Lower lobe of right lung (tissue), 2 donors: ENCODE data around the gene FGF14. TPM values are rescaled to one million over a fixed set of nuclear protein-coding genes. Genes with fewer than 3 reads are reported as not detected.

Experiments used
- ATAC-seq, 2 donors: fragments of 200-7000 bp; cut with Tn5 transposase; one replicate each; pipeline ENCODE4 v1.9.1; 2020 to 2022; ENCODE audit warnings: mild to moderate bottlenecking in 2 of 2, moderate library complexity in 2 of 2
- DNase-seq: peaks from one replicate; pipeline ENCODE4 v3.0.0-alpha.2; 2020
- H3K27ac ChIP-seq: fragments of 200-600 bp; one replicate; pipeline ENCODE4 v1.8.0; 2022
- H3K27me3 ChIP-seq: fragments of 200-600 bp; one replicate; pipeline ENCODE4 v1.8.0; 2022; ENCODE audit warnings: low read depth
- H3K36me3 ChIP-seq: fragments of 200-600 bp; one replicate; pipeline ENCODE4 v1.8.0; 2022; ENCODE audit warnings: mild to moderate bottlenecking
- H3K4me1 ChIP-seq: fragments of 200-600 bp; one replicate; pipeline ENCODE4 v1.8.0; 2022
- H3K4me3 ChIP-seq: fragments of 200-600 bp; one replicate; pipeline ENCODE4 v1.8.0; 2022; ENCODE audit warnings: mild to moderate bottlenecking
- H3K9me3 ChIP-seq: fragments of 200-600 bp; one replicate; pipeline ENCODE4 v1.8.0; 2022
- intact Hi-C: fragments of 100-400 bp; cut with DNase I; formaldehyde crosslinking; loops from one replicate; pipeline ENCODE4 v1.11.0; 2022
- total RNA-seq: library from RNA; stranded (reverse); fragmentation: NEBNext Ultra II Directional; extraction: Animal tissue kit (Norgen Biotek cat#: 25700); gene quantifications from one replicate; pipeline ENCODE4 v1.2.1, GENCODE V29; 2021
- TF ChIP-seq, protein P1 (sequence below): fragments of 200-600 bp; IDR thresholded peaks from one replicate; pipeline ENCODE4 v1.8.0; 2022; ENCODE audit warnings: antibody characterized with exemption, mild to moderate bottlenecking
- donor health status: DM: no; HTN: yes; CAD: no; lungs with severe emphysema.

FGF14 gene
- total RNA-seq, 1 donor from 2014 or later: 5.0 TPM

DNA sequence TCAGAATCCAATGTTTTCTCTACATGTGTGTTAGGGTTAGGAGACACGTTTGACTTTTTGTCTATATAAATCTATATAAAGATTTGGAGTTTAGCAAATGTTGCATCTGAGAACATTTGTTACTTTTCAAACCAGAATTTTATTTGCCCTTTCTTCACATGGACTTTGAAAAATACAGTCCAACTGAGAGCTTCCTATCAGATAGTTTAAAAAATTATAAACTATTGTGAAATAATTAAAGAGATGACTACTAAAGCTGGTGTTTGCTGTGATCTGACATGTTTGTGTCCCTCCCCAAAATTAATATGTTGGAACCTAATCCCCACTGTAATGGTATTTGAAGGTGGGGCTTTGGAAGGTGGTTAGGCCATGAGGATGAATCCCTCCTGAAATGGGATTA is 652.3 kb downstream of the FGF14 start:
- no peak for ATAC-seq
- no peaks in the 10 kb centered on the region for H3K27me3 ChIP-seq
- DNase-seq: no peak
- H3K4me3 ChIP-seq: no peak overlapping the region
- H3K4me1 ChIP-seq: no peaks in the 10 kb centered on the region
- H3K27ac ChIP-seq: no peak overlapping the region
- intact Hi-C loops: no loop called here
- no peaks in the 10 kb centered on the region for H3K36me3 ChIP-seq
- H3K9me3 ChIP-seq: no peaks in the 10 kb centered on the region
- TF ChIP-seq, protein P1, sequence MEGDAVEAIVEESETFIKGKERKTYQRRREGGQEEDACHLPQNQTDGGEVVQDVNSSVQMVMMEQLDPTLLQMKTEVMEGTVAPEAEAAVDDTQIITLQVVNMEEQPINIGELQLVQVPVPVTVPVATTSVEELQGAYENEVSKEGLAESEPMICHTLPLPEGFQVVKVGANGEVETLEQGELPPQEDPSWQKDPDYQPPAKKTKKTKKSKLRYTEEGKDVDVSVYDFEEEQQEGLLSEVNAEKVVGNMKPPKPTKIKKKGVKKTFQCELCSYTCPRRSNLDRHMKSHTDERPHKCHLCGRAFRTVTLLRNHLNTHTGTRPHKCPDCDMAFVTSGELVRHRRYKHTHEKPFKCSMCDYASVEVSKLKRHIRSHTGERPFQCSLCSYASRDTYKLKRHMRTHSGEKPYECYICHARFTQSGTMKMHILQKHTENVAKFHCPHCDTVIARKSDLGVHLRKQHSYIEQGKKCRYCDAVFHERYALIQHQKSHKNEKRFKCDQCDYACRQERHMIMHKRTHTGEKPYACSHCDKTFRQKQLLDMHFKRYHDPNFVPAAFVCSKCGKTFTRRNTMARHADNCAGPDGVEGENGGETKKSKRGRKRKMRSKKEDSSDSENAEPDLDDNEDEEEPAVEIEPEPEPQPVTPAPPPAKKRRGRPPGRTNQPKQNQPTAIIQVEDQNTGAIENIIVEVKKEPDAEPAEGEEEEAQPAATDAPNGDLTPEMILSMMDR: no peak

DNA sequence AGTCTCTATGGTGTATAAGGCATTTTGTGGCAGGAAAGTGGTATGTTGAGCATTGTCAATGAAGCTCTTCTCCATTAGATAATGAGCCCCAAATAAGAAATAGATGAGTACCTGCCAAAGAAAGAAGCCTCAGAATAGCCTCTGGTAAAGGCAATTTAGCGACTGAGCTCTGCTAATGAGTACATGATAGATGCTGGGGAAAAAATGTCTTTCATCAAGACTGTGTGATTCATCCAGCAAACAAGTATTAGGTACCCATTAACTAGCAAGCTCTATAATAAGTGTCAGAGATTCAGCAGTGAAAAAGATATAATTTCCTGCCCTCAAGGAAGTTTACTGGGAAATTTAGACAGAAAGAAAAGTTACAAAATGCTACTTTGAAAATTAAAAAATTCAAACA is 654.8 kb downstream of the FGF14 start:
- Histone ChIP-seq H3K36me3 (no peaks in the 10 kb centered on the region), H3K27me3 (no peaks in the 10 kb centered on the region), H3K4me1 (no peaks in the 10 kb centered on the region), H3K27ac (no peak overlapping the region), H3K9me3 (no peaks in the 10 kb centered on the region), H3K4me3 (no peak overlapping the region)
- DNase-seq (no peak), ATAC-seq (no peak)
- TF ChIP-seq, protein P1: no peak
- intact Hi-C loops: no loop called here

DNA sequence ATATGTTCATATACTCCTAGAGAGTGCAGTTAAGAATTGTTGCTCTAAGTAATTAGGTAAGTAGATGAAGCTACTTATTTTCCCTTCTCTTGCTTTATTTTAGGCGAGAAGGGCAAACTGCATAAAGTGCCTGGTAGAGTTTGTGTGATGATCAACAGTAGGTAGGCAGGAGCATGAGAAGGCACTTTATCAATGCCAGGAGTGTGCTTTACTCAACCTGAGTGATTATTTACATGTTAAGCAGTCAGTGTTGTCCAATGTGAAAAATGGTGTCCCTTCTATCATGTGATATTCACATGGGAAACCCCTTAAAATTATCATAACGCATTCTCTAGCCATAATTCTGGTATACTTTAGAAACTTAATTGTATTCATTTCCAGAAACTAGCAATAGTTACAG is 655.3 kb downstream of the FGF14 start:
- H3K36me3 ChIP-seq: no peaks in the 10 kb centered on the region
- DNase-seq (no peak), ATAC-seq (no peak)
- TF ChIP-seq, protein P1: no peak
- H3K27ac ChIP-seq: no peak overlapping the region
- intact Hi-C loops: no loop called here
- H3K27me3 ChIP-seq: no peaks in the 10 kb centered on the region
- H3K4me3 ChIP-seq: no peak overlapping the region
- no peaks in the 10 kb centered on the region for H3K4me1 ChIP-seq
- H3K9me3 ChIP-seq: no peaks in the 10 kb centered on the region

DNA sequence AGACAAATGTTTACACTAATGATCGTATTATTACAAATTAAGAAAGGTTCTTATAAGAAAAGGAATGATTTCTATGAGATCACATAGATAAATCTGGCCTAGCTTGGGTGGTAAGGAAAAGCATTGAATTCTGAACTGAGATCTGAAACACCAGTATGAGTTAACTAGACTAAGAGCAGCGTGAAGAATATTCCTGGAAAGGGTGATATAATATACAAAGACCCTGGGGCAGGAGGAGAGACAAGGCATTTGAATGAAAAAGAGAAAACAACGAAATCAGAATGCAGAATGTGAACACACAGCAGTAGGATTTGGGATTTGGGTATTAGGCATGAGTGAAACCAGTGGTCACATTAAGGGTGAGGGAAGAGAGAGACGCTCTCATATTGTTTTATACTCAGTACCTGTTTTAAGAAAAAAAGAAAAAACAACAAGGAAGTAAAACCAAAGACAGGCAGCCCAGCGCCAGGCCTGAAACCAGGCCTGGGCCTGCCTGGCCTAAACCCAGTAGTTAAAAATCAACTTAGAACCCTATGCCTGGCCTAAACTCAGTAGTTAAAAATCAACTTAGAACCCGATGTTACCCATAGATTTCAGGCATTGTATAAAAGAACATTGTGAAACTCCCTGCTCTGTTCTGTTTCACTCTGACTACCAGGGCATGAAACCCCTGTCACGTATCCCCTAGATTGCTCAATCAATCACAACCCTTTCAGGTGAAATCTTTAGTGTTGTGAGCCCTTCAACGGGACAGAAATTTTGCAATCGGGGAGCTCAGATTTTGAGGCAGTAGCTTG is 662.3 kb downstream of the FGF14 start:
- Histone ChIP-seq H3K9me3 (no peaks in the 10 kb centered on the region), H3K27ac (no peak overlapping the region), H3K27me3 (no peaks in the 10 kb centered on the region), H3K4me1 (no peaks in the 10 kb centered on the region), H3K4me3 (no peak overlapping the region), H3K36me3 (no peaks in the 10 kb centered on the region)
- intact Hi-C loops: no loop called here
- ATAC-seq (no peak), DNase-seq (no peak)
- TF ChIP-seq, protein P1: no peak

DNA sequence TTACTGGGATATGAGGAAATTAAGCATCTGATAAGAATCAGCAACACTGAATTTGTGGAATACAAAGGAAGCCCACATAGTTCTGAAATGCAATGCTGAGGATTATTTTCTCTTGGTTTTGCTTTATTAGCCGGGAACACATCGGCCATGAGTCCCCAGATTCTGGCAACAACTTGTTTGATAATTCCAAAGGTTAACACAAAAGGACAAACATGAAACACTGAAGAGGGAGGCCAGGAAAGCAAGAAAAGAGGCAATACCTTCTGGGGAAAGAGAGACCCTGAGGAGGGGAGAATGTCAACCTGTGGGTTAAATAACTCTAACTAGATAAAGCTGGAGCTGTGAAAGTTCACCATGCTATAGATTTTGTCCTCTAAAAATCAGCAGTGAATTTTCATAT is 663.5 kb downstream of the FGF14 start:
- Histone ChIP-seq H3K4me3 (no peak overlapping the region), H3K4me1 (no peaks in the 10 kb centered on the region), H3K27ac (no peak overlapping the region), H3K27me3 (no peaks in the 10 kb centered on the region), H3K36me3 (no peaks in the 10 kb centered on the region), H3K9me3 (no peaks in the 10 kb centered on the region)
- TF ChIP-seq, protein P1: no peak
- ATAC-seq (no peak), DNase-seq (no peak)
- intact Hi-C loops: no loop called here
